Smooth muscle cell (in vitro differentiated cells): ENCODE data around the gene AREL1. TPM values are rescaled to one million over a fixed set of nuclear protein-coding genes. Genes with fewer than 3 reads are reported as not detected.

Source experiments
- DNase-seq: peaks from one replicate; lab custom pipeline; 2025; ENCODE audit not compliant: unreplicated experiment; lab: John Stamatoyannopoulos, UW
- H2AFZ ChIP-seq: fragments of 200-600 bp; sonication (generic); 2 replicates; pipeline ENCODE4 v1.6.0; 2016; ENCODE audit warnings: antibody characterized with exemption, low read depth, mild to moderate bottlenecking
- H3F3A ChIP-seq: fragments of 200-600 bp; sonication (generic); 2 replicates; pipeline ENCODE4 v1.6.0; 2017; ENCODE audit warnings: antibody characterized with exemption, low read depth
- H3K27ac ChIP-seq: fragments of 200-600 bp; sonication (generic); 2 replicates; pipeline ENCODE4 v1.5.1; 2016; ENCODE audit warnings: low read depth, mild to moderate bottlenecking
- H3K27me3 ChIP-seq: fragments of 200-600 bp; sonication (generic); 2 replicates; pipeline ENCODE4 v1.6.1; 2016; ENCODE audit warnings: low read depth, mild to moderate bottlenecking
- H3K36me3 ChIP-seq: fragments of 200-600 bp; sonication (generic); 2 replicates; pipeline ENCODE4 v1.5.1; 2016; ENCODE audit warnings: low read depth
- H3K4me1 ChIP-seq: fragments of 200-600 bp; sonication (generic); 2 replicates; pipeline ENCODE4 v1.5.1; 2016; ENCODE audit warnings: low read depth
- H3K4me2 ChIP-seq: fragments of 200-600 bp; sonication (generic); 2 replicates; pipeline ENCODE4 v1.6.0; 2016; ENCODE audit warnings: mild to moderate bottlenecking
- H3K4me3 ChIP-seq: fragments of 200-600 bp; sonication (generic); 2 replicates; pipeline ENCODE4 v1.5.1; 2016; ENCODE audit warnings: mild to moderate bottlenecking
- H3K79me2 ChIP-seq: fragments of 200-600 bp; sonication (generic); 2 replicates; pipeline ENCODE4 v1.6.0; 2016; ENCODE audit warnings: low read depth, mild to moderate bottlenecking
- H3K9ac ChIP-seq: fragments of 200-600 bp; sonication (generic); 2 replicates; pipeline ENCODE4 v1.6.0; 2016; ENCODE audit warnings: low read depth
- H3K9me3 ChIP-seq: fragments of 200-600 bp; sonication (generic); replicated peaks from 2 replicates; pipeline ENCODE4 v1.5.1; 2016; ENCODE audit warnings: low read depth
- H4K20me1 ChIP-seq: fragments of 200-600 bp; sonication (generic); 2 replicates; pipeline ENCODE4 v1.6.0; 2016; ENCODE audit warnings: low read depth
- WGBS: methylation state at CpG from one replicate; pipeline ENCODE4 v1.1.7; 2016; ENCODE audit warnings: low lambda C conversion rate; 5-methylcytosine and 5-hydroxymethylcytosine counted together
- polyA plus RNA-seq: library from polyadenylated mRNA; unstranded; fragments of >200 nt; fragmentation: Nextera tagmentation; extraction: Ambion mirVana; gene quantifications from 2 replicates; pipeline ENCODE4 v1.2.1, GENCODE V29; 2016
- total RNA-seq: library from RNA; depleted of rRNA; stranded (reverse); fragments of >200 nt; gene quantifications from 2 replicates; pipeline ENCODE4 v1.2.3, GENCODE V29; 2014
- TF ChIP-seq, protein P1 (sequence below): fragments of 200-600 bp; sonication (generic); IDR thresholded peaks from 2 replicates; pipeline ENCODE4 v1.5.1; 2017; ENCODE audit warnings: borderline replicate concordance, mild to moderate bottlenecking, antibody characterized with exemption; ENCODE audit not compliant: insufficient read depth, poor library complexity, severe bottlenecking

AREL1 gene
- total and polyA plus RNA-seq, 2 experiments from 2014 or later, result 9.4 to 33.5 TPM

DNA sequence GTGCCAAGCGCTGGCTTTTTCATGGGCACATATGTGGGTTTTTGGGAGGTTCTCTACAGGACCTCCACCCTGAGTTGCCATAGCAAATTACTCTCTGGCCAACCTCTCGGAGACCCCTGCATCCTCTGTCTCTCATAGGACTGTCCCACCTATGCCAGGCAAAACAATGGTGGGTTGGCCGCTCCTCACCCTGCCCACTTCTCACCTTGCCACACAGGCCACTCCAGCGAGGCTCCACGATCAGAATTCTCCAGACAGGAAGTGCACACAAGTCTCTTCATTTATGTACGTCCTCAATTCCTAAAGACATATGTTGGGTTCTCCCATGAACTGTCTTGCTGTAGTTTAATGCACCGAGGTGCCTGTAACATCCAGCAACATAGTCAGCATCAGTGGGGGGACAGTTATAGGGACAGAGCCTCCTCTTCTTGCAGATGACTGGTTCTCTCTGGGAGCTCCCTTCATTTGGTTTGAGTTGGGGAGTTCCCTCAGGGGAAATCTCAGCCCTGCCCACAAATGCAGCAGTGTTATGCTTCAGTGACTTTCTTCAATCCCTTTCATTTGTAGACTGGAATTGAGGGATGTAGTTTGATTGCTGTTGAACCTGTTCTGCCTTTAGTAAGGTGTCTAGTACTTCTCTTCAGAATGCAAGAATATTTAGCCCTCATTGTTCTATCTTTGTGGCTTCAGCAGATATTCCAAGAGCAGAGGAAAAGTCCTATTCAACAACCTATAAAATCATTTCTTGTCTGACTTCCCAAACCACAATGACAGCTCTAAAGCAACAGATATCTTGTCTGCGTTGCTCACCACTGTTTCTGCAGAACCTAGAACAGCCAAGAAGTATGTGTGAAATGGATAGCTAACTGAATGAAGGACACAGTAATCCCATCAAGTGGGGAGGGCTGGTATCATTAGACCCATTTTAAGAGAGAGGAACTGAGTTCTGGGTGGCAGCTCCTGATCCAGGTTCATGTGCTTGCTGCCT, 98.1 kb downstream of the AREL1 start:
- Histone ChIP-seq H3K79me2 (peaks cover 25% of the 10 kb centered on the region), H2AFZ (no peak overlapping the region), H4K20me1 (peaks cover 15% of the 10 kb centered on the region), H3K4me2 (peak overlapping the region; percentile 65), H3K4me3 (no peak overlapping the region), H3K9ac (no peak overlapping the region), H3K4me1 (peaks cover 39% of the 10 kb centered on the region), H3K36me3 (no peaks in the 10 kb centered on the region), H3F3A (peaks cover 55% of the 10 kb centered on the region), H3K27ac (peak overlapping the region; percentile 97), H3K27me3 (no peaks in the 10 kb centered on the region), H3K9me3 (no peaks in the 10 kb centered on the region)
- DNase-seq, result no peak
- WGBS, result 78% methylated on average over 8 of the region's 8 CpGs
- TF ChIP-seq, protein P1, sequence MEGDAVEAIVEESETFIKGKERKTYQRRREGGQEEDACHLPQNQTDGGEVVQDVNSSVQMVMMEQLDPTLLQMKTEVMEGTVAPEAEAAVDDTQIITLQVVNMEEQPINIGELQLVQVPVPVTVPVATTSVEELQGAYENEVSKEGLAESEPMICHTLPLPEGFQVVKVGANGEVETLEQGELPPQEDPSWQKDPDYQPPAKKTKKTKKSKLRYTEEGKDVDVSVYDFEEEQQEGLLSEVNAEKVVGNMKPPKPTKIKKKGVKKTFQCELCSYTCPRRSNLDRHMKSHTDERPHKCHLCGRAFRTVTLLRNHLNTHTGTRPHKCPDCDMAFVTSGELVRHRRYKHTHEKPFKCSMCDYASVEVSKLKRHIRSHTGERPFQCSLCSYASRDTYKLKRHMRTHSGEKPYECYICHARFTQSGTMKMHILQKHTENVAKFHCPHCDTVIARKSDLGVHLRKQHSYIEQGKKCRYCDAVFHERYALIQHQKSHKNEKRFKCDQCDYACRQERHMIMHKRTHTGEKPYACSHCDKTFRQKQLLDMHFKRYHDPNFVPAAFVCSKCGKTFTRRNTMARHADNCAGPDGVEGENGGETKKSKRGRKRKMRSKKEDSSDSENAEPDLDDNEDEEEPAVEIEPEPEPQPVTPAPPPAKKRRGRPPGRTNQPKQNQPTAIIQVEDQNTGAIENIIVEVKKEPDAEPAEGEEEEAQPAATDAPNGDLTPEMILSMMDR, result no peak

DNA sequence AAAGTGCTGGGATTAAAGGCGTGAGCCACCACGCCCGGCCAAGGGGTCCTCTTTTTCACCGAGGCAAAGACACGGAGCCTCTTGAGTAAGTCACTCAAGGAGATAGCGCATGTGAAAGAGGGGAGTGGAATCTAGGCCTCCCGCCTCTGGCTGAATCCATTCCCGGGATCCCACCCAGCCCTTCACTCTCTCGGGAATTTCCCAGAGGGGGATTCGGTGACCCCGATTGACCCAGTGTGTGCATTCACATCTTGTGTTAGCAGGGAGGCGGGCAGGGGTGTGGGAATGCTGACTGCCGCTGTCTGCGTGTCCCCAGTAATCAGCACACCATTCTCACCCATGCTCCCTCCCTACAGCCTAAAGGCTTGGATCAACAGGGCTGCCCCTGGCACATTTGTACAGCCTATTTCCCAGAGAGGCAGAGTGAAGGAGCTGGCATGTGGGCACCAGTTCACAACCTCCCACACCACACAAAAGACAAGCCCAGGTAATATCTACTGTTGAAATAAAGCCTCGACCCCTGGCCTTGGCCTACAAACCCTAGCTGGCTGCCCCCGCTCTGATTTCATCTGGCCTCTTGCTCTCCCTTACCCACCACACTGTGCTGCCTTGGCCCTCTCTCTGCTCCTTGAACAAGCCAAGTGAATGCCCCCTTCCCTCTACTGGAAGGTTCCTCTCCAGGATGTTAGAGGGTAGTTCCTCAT, 99.5 kb downstream of the AREL1 start:
- Histone ChIP-seq H3K79me2 (peaks cover 40% of the 10 kb centered on the region), H3K27ac (no peak overlapping the region), H2AFZ (no peak overlapping the region), H3K27me3 (no peaks in the 10 kb centered on the region), H3K36me3 (no peaks in the 10 kb centered on the region), H3K9me3 (no peaks in the 10 kb centered on the region), H3F3A (peaks cover 43% of the 10 kb centered on the region), H3K9ac (peak overlapping the region; percentile 19), H3K4me3 (no peak overlapping the region), H3K4me2 (peak overlapping the region; percentile 65), H4K20me1 (peaks cover 29% of the 10 kb centered on the region), H3K4me1 (peaks cover 34% of the 10 kb centered on the region)
- 78% methylated on average over 16 of the region's 16 CpGs for WGBS
- TF ChIP-seq, protein P1, result no peak
- no peak for DNase-seq

DNA sequence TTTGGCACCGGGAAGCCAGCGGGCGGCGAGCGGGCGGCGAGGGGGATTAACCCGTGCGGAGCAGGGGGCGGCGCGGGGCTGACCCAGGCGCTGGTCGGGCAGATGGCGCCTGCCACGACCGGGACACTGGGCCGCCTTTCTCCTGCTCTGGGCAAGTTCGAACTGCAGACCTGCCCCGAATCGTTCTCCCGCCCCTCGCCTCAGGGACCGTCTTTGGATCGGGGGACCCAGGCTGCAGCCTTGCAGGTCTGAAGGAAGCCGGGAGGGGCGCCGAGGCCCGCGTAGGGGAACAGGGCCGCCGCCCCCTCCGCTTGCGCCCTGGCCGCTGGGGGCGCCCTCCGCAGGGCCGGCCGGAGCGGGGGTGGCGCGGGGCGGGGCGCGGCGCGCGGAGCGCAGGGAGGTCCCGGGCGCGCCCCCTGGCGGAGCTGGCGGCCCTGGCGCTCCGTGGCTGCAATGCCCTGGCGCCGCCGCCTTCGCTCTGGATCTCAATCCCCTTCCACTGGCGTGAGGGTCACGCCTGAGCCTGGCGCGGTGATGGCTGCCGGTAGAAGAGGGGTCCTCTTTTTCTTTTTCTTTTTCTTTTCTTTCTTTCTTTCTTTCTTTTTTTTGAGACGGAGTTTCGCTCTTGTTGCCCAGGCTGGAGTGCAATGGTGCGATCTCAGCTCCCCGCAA, 100.4 kb downstream of the AREL1 start:
- H2AFZ ChIP-seq, result peak overlapping the region; percentile 91
- peaks cover 34% of the 10 kb centered on the region for H4K20me1 ChIP-seq
- TF ChIP-seq, protein P1, result peak; percentile 62
- peak overlapping the region; percentile 9 for H3K27ac ChIP-seq
- peak overlapping the region; percentile 58 for H3K9ac ChIP-seq
- peaks cover 33% of the 10 kb centered on the region for H3K4me1 ChIP-seq
- no peaks in the 10 kb centered on the region for H3K36me3 ChIP-seq
- peaks cover 47% of the 10 kb centered on the region for H3K79me2 ChIP-seq
- H3K4me2 ChIP-seq, result peak overlapping the region; percentile 97
- H3F3A ChIP-seq, result peaks cover 36% of the 10 kb centered on the region
- 7% methylated on average over 50 of the region's 69 CpGs for WGBS
- no peaks in the 10 kb centered on the region for H3K9me3 ChIP-seq
- peak overlapping the region; percentile 79 for H3K4me3 ChIP-seq
- H3K27me3 ChIP-seq, result no peaks in the 10 kb centered on the region
- DNase-seq, result peak; percentile 36
